ENCODE results near the gene GPR108.

DNA sequence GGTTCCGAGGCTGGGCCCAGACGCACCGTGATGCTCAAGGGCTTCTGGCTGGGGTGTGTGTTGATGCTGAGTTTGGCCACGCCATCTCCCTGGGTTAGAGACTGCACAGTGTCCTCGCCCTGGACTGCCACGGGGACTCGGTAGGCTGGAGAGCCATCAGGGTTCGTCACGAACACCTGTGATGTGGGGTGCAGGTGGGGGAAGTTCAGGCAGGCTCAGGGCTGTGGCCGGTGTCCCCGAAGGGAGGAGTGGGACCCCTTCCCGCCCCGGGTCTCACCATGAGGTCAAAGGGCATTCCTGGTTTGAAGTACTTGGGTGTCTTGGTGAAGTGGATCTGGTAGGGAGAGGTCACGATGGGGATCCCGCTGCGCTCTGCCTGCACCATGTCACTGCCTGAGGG lies 25.1 kb downstream of the GPR108 start:
- TF ChIP-seq POLR2A (IDR thresholded peaks at IDR 0.05; ENCODE audit: low read length) (no peak), GATA1 (IDR thresholded peaks at IDR 0.05; ENCODE audit: low read depth, low read length) (no peak)

All from erythroblast (primary cell).